ENCODE results near the gene SYT7.

SYT7 gene

DNA sequence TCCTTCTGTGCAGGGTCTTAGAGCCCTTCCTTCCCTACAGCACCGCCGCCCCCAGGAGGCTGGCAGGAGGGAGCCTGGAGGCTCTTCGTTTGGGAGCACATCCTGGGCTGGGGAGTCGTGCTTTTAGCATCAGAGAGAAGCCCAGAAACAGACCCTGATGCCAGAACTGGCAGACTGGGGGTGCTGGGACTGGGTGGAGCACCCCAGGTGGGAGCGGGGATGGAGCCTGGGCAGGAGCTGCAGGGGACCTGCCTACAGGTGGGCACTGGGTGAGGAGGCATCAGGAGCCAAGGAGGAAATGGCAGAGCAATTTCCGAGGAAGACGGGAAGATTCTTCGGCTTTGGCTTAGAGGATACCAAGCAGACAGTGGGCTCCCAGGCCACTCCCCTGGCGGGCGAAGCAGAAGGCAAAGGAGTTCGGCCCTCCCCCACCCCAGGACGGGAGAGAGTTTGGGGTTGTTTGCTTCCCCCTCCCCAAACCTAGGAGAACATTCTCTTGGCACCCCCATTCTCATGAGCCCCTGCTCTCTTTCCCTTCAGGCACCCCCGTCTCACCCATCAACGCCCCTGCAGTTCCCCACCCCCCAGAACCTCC, 1.1 kb downstream of the SYT7 start:
- DNase-seq: no peak

DNA sequence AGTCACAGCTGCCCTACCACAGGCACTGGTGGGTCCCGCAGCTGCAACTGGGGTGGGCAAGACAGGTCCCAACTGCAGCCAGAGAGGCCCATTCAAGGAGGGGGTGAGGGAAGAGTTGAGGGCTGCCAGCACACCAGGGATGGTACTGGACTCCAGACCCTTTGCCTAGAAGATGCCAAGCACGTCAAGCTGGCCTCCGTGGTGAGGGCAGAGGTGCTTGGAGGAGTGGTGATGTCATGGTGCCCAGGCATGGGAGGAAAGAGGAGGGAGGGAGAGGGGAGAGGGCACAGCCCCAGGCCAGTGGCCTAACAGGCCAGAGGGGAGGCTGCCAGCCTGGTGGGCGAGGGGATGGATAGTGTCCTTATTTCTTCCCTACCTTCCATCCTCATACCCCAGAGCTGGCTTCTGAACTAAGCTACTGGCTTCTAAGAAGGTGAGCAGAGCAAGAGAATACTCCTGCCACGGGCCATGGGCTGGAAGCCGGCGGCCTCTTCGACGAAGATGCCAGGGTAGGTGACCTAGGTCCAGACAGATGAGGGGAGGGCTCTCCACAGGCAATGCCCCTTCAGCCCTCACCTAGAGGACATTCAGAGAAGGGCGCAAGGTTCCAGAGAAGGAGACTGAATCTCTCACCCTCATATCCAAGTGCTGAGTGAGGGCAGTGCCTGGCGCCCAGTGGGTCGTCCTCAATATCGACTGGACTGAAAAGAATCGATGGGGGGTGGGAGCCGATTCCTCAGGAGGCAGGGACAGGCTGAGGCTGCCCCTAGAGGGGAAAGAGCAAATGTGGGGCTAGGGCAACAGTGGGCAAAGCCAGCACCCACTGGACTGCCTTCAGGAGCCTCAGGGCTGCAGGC, 1.8 kb downstream of the SYT7 start:
- DNase-seq: no peak

GRCh38 chr11:61577383-61578118, 3.3 kb downstream of the SYT7 start:
- DNase-seq: peak; percentile 25

DNA sequence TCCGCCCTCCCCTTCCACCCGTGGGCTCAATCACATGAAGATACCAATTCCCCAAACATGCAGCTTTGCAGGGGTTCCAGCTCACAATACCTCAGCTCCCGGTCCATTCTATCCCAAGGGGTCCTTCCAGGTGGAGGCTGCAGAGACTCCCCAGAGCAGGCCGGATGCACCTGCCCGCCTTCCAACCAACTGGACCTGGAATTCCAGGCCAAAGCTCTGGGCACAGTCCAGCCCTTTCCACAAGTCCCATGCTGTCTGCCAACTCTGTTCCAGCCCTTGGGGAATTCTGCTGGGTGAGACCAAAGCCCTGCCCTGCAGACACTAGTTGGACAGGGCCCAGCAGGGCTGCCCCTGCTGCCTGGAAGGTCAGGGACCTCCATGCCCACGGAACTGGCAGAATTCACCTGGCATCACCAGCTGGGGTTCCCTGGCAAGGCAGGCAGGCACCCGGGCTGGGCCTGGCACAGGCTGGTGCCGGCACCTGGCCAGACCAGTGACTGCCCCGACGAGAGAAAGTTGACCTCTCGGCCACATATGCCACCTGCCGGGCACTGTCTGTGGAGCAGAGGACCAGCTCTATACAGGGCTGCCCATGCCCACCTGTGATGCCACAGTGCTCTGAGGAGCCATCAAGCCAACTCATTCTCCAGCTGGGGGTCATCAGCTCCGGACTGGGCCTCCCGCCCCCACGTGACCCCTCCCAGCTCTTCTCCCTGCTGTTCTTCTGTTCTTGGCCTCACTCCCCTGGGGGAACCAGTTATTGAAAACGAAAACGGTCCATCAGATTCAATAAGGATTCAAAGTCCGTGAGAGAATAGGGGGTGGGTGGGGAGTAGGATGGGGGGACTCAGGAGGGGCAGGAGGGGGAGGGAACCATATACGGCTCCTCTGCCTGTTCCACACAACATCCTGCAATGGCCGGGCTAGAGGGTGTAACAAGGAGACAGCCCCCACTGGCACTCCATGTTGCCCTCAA, 4.7 kb downstream of the SYT7 start:
- no peak for DNase-seq

- no peak for DNase-seq
Observed at GRCh38 chr11:61574611-61575010, 6.3 kb downstream of the SYT7 start.

- DNase-seq: no peak
Observed at GRCh38 chr11:61572913-61573312, 8.0 kb downstream of the SYT7 start.

DNA sequence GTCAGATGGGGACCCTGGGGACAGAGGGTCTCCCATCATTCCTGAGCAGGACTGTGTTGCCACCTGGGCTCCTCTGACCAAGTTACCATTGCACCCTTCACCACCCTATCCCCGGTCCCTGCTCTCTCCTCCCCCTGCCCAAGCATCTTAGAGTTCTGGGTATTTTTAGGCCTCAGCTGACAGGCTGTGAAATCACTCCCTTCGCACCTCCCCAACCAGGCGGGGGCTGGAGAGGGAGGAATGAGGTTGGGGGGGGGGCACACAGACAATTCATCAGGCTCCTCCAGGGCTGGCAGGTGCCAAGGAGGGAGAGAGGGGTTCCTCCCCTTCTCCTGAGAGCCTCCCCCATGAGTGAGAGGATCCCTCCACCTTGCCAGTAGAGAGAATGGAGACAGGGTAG, 9.0 kb downstream of the SYT7 start:
- no peak for DNase-seq

DNA sequence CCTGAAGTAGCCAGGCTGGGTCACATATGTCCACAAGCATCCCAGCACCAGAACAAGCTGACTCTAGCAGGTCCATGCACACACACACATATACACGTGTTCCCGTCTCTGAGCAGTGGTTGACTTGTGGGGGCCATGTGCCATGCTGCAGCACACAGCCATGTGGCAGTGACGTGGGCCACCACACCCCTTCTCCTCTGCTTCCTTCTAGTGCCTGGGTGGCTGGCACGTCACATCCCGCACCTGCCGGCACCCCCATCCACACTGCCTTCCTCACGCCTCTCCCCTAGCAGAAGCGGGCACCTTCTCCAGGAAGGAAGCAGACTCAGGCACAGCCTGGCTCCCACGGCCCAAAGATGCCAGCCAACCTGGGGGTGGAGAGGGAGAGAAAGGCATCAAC, 9.5 kb downstream of the SYT7 start:
- no peak for DNase-seq

- DNase-seq: no peak
Observed at GRCh38 chr11:61569701-61570100, 11.2 kb downstream of the SYT7 start.

DNA sequence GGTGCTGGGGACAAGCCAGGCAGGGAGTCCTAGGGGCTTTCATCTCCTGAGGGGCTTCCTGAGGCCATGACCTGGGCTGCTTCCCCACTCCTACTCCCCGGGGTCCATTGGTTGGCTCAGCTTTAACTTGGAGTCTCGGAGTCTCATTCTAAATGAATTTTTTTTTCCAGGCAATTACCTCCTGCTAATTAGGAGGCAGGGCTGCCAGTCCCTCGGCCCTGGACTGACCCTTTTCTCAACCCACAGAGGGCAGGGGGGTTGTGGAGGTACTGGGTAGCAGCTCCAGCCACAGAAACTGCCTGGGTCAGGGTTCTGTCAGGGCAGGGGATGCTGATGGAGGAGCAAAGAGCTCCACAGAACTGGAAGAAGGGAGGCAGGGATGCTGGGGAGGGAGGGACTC, 11.9 kb downstream of the SYT7 start:
- no peak for DNase-seq

- DNase-seq: no peak
Observed at GRCh38 chr11:61567286-61568061, 13.4 kb downstream of the SYT7 start.

DNA sequence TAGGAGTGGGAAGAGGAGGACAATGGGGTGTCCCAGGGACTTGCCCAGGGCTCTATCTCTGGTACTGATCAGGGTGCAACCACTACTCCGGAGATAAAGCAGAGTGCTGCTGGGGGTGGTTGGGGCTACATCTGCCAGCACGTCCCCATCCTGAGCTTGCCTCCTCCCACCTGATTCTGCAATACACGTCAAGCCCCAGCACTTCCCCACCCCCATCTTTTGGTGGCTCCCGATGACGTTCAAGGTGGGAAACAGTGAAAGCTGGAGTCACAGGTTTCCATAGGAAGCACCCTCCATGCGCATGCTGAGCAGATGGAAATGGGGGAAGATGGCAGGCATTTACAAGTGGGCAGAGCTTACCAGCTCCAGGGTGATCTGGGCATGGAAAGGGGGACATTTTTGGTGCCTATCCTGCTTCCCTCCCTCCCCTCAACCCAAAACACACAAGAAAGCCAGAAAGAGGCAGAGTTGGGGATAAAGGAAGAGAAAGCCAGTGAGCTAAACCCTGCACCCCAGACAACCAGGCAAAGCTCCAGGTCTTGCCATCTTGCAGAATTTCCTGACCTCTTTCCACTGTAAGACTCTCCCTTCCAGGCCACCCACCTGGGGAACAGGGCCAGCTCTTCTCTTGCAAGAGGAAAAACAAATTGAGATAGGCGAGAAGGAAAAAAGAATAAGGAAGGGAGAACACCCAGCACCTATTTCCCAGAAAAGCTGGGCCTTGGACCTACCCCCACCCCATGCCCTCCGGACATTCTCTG, 15.8 kb downstream of the SYT7 start:
- DNase-seq: no peak

- no peak for DNase-seq
Observed at GRCh38 chr11:61560751-61561150, 20.1 kb downstream of the SYT7 start.

- DNase-seq: no peak
Observed at GRCh38 chr11:61556621-61557020, 24.3 kb downstream of the SYT7 start.

- DNase-seq: no peak
Observed at GRCh38 chr11:61555978-61556377, 24.9 kb downstream of the SYT7 start.

DNA sequence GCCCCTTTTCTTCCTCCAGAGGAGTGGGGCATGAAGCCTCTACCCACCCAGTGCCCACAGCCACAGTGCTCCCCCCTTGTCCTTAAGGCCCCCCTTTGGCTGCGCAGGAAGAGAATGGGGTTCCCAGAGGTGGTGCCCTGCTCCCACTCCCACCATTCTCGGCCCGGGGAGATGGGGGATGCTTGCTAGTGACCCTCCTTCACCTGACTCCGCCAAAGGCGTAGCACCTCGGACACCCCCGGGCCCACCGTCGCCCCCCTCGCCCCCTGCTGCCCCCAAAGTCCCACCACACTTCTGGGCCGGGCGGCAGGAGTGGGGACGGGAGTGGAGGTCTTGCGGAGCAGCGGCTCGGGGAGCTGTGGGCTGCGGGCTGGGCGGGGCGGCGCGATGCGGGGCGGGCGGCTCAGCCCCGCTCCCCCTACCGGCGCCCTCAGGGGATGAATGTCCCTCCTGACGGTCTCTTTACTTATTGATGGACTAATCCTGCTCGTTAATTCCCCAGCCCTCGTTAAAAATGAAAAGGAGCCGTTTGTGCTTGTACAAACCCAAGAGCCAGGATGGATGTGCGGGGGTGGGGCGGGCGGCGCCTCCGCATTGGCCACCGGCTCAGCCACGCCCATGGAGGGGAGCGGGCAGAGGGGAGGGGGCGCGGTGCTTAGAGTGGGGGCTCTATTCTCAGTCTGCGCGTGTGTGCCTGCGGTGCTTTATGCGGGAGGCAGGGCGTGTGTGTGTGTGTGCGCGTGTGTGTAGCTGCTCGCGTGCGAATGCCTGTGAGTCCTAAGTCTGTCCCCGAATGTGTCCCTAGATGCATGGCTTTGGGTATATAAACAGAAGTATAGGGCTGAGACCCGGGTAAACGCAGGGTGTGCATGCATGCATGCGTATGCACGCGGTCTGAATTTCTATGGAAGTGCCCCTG, 25.6 kb downstream of the SYT7 start:
- DNase-seq: no peak

GRCh38 chr11:61554172-61554988, 26.5 kb downstream of the SYT7 start:
- no peak for DNase-seq

DNA sequence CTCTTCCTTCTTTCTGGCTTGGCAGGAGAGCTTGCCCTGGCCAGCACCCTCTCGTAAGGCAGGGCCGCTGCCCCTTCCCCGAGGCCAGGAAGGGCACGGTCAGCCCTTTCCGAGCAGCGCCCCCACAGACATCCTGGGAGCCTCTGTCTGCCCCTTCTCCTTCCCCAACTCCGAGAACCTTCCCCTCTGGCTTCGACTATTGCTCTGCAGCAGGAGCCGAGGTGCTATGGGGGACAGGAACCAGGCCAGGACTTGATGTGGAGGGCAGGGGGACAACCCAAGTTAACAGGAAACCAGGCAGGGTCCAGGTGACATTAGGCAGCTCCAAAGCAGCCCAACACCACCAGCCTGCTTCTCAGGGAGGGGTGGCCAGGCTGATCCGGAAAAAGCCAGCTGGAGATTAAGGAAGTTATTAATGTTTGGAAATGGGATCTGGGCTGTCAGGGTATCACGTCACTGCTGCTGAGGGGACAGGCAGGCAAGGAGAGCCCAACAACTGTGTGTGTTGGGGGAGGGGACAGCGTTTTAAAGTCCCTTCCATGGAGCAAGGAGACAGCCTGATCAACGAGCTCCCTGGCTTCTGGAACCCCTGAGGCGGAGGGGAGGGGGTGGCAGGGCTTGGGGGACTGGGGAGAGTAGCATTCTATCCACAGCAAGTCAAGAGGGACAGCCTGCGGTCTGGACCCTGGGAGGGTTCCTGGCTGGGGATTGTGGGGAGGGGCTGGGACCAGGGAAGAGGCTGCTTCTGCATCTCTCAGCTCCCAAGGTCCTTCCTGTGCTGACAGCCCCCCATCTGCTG, 27.3 kb downstream of the SYT7 start:
- no peak for DNase-seq

Data from NCI-H1092 (cell line).